HEK293 (cell line): ENCODE data around the gene IL12RB1.

Experiments used
- CTCF ChIA-PET: fragments of 350-600 bp; formaldehyde crosslinking; extraction: SDS; loops from one replicate; lab custom pipeline; 2021; ENCODE audit warnings: antibody characterized with exemption; lab: Yijun Ruan, JAX
- POLR2A ChIA-PET: fragments of 300-600 bp; formaldehyde crosslinking; extraction: SDS; loops from one replicate; lab custom pipeline; 2020; ENCODE audit warnings: antibody characterized with exemption, inconsistent platforms; lab: Yijun Ruan, JAX
- H3K27ac ChIP-seq: fragments of 200-500 bp; sonication (Bioruptor generic); 2 replicates; pipeline ENCODE4 v1.5.1; 2014; ENCODE audit warnings: low read depth, low read length, control low read depth, inconsistent platforms; ENCODE audit errors: extremely low read depth
- H3K36me3 ChIP-seq, 2 experiments: fragments of 200-500 bp in 1 of 2; sonication (Bioruptor generic) in 1 of 2; 1 replicate in 1 of 2; 2 replicates in 1 of 2; pipeline ENCODE4 v1.5.1; 2014 to 2017; ENCODE audit warnings: inconsistent platforms in 2 of 2, low read length in 2 of 2; ENCODE audit not compliant: control insufficient read depth in 2 of 2, insufficient read depth in 1 of 2
- H3K4me1 ChIP-seq: fragments of 200-500 bp; sonication (Bioruptor generic); 2 replicates; pipeline ENCODE4 v1.5.1; 2014; ENCODE audit warnings: mild to moderate bottlenecking, low read length, inconsistent platforms; ENCODE audit not compliant: control insufficient read depth, insufficient read depth
- H3K4me3 ChIP-seq: 2 replicates; pipeline ENCODE4 v1.5.1; 2011; ENCODE audit warnings: low read depth, mild to moderate bottlenecking, control low read depth, low read length, moderate library complexity
- H3K9me3 ChIP-seq: fragments of 200-500 bp; sonication (Bioruptor generic); 2 replicates; pipeline ENCODE4 v1.5.1; 2014; ENCODE audit warnings: low read depth, low read length, inconsistent platforms; ENCODE audit not compliant: control insufficient read depth, insufficient read depth
- PRDM4 ChIP-seq: fragments of 450-650 bp; formaldehyde crosslinking; IDR thresholded peaks from 2 replicates; pipeline ENCODE4 v1.5.1; 2017; ENCODE audit warnings: missing biosample characterization, missing genetic modification characterization
- REST ChIP-seq: fragments of 450-650 bp; formaldehyde crosslinking; IDR thresholded peaks from 2 replicates; pipeline ENCODE4 v1.5.1; 2016; ENCODE audit warnings: missing biosample characterization, missing genetic modification characterization
- SCRT2 ChIP-seq: fragments of 450-650 bp; formaldehyde crosslinking; IDR thresholded peaks from 2 replicates; pipeline ENCODE4 v1.5.1; 2016; ENCODE audit warnings: missing biosample characterization, missing genetic modification characterization
- SP3 ChIP-seq: fragments of 450-650 bp; formaldehyde crosslinking; IDR thresholded peaks from 2 replicates; pipeline ENCODE4 v1.5.1; 2016; ENCODE audit warnings: missing biosample characterization, missing genetic modification characterization
- ZFP69B ChIP-seq: fragments of 450-650 bp; formaldehyde crosslinking; IDR thresholded peaks from 2 replicates; pipeline ENCODE4 v1.5.1; 2016; ENCODE audit warnings: missing biosample characterization, missing genetic modification characterization
- ZNF16 ChIP-seq: fragments of 450-650 bp; formaldehyde crosslinking; IDR thresholded peaks from 2 replicates; pipeline ENCODE4 v1.5.1; 2016; ENCODE audit warnings: low read depth, missing biosample characterization, missing genetic modification characterization
- ZNF18 ChIP-seq: fragments of 450-650 bp; formaldehyde crosslinking; IDR thresholded peaks from 2 replicates; pipeline ENCODE4 v1.5.1; 2016; ENCODE audit warnings: missing biosample characterization, missing genetic modification characterization
- ZNF221 ChIP-seq: fragments of 450-650 bp; formaldehyde crosslinking; IDR thresholded peaks from 2 replicates; pipeline ENCODE4 v1.5.1; 2017; ENCODE audit warnings: missing biosample characterization, missing genetic modification characterization, borderline replicate concordance
- ZNF223 ChIP-seq: fragments of 450-650 bp; formaldehyde crosslinking; IDR thresholded peaks from 2 replicates; pipeline ENCODE4 v1.5.1; 2016; ENCODE audit warnings: missing biosample characterization, missing genetic modification characterization
- ZNF350 ChIP-seq: fragments of 450-650 bp; formaldehyde crosslinking; IDR thresholded peaks from 2 replicates; pipeline ENCODE4 v1.5.0; 2017; ENCODE audit warnings: missing biosample characterization, mild to moderate bottlenecking, missing genetic modification characterization
- ZNF354C ChIP-seq: fragments of 450-650 bp; formaldehyde crosslinking; IDR thresholded peaks from 2 replicates; pipeline ENCODE4 v1.5.1; 2016; ENCODE audit warnings: missing biosample characterization, missing genetic modification characterization, low read depth, borderline replicate concordance
- ZNF555 ChIP-seq: fragments of 450-650 bp; formaldehyde crosslinking; conservative IDR thresholded peaks from 2 replicates; pipeline ENCODE4 v1.5.1; 2017; ENCODE audit warnings: missing biosample characterization, mild to moderate bottlenecking, missing genetic modification characterization, inconsistent platforms
- ZNF600 ChIP-seq: fragments of 450-650 bp; formaldehyde crosslinking; IDR thresholded peaks from 2 replicates; pipeline ENCODE4 v1.5.1; 2016; ENCODE audit warnings: missing biosample characterization, missing genetic modification characterization
- ZNF654 ChIP-seq: fragments of 450-650 bp; formaldehyde crosslinking; IDR thresholded peaks from 2 replicates; pipeline ENCODE4 v1.5.1; 2016; ENCODE audit warnings: low read depth, missing biosample characterization, missing genetic modification characterization
- TF ChIP-seq, protein P1 (sequence below): fragments of 450-650 bp; formaldehyde crosslinking; IDR thresholded peaks from 2 replicates; pipeline ENCODE4 v1.5.1; 2017; ENCODE audit warnings: missing biosample characterization, missing genetic modification characterization
- TF ChIP-seq, protein P2 (sequence below): fragments of 450-650 bp; formaldehyde crosslinking; IDR thresholded peaks from 2 replicates; pipeline ENCODE4 v1.5.1; 2016; ENCODE audit warnings: missing biosample characterization, missing genetic modification characterization
- TF ChIP-seq, protein P3 (sequence below): fragments of 450-650 bp; formaldehyde crosslinking; IDR thresholded peaks from 2 replicates; pipeline ENCODE4 v1.5.1; 2017; ENCODE audit warnings: missing biosample characterization, missing genetic modification characterization

The IL12RB1 gene

DNA sequence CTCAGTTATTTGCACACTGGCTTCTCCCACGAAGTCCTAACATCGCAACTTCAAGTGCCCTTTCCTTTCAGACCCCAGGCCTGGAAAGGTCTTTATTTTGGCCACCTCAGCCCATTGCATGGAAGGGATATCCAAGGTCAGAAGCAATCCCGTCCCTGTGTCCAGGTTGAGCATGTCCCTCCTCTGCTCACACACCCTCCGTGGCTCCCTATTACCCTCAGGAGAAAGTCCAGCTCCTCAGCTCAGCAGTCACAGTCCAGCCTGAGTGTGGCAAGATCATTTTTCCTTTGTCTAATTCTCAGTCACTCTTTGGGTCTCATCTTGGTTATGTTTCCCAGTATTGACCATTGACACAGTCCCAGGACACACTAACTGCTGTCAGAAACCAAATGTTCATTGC is 59.6 kb downstream of the IL12RB1 start:
- POLR2A ChIA-PET, result no interaction called here
- no peak overlapping the region for H3K27ac ChIP-seq
- CTCF ChIA-PET, result interaction anchor here (0.7 kb wide), 1 partner anchor 40 kb away, joined by 4 read pairs; no protein-coding TSS in a partner anchor
- H3K4me3 ChIP-seq, result no peak overlapping the region
- H3K4me1 ChIP-seq, result no peaks in the 10 kb centered on the region; the same call in 1 of the 2 replicates
- TF ChIP-seq ZNF654 (tag by site-specific recombination), result no peak
- TF ChIP-seq, protein P1, sequence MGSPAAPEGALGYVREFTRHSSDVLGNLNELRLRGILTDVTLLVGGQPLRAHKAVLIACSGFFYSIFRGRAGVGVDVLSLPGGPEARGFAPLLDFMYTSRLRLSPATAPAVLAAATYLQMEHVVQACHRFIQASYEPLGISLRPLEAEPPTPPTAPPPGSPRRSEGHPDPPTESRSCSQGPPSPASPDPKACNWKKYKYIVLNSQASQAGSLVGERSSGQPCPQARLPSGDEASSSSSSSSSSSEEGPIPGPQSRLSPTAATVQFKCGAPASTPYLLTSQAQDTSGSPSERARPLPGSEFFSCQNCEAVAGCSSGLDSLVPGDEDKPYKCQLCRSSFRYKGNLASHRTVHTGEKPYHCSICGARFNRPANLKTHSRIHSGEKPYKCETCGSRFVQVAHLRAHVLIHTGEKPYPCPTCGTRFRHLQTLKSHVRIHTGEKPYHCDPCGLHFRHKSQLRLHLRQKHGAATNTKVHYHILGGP (tag by site-specific recombination), result no peak
- TF ChIP-seq, protein P2, sequence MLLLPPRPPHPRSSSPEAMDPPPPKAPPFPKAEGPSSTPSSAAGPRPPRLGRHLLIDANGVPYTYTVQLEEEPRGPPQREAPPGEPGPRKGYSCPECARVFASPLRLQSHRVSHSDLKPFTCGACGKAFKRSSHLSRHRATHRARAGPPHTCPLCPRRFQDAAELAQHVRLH, result 0 out of 2 replicates have a peak, but pooled peaks have one; percentile 11
- TF ChIP-seq ZNF221, result no peak
- no peak for TF ChIP-seq ZNF223 (tag by site-specific recombination)
- TF ChIP-seq ZNF18 (tag by site-specific recombination), result no peak
- TF ChIP-seq ZNF16 (tag by site-specific recombination), result peak; percentile 97
- H3K36me3 ChIP-seq, result no peaks in the 10 kb centered on the region
- no peaks in the 10 kb centered on the region for H3K9me3 ChIP-seq

GRCh38 chr19:18023622-18024251 is 63.0 kb downstream of the IL12RB1 start:
- CTCF ChIA-PET, result interaction anchor here (0.5 to 0.6 kb wide), 3 partner anchors 17 to 428 kb away, joined by 3 to 4 read pairs (median 3); no protein-coding TSS in a partner anchor
- Histone ChIP-seq H3K4me1 (no peaks in the 10 kb centered on the region), H3K9me3 (no peaks in the 10 kb centered on the region), H3K27ac (no peak overlapping the region), H3K4me3 (no peak overlapping the region), H3K36me3 (no peaks in the 10 kb centered on the region)
- POLR2A ChIA-PET, result interaction anchor here (0.7 to 1.4 kb wide), 2 partner anchors 15 to 171 kb away, joined by 3 read pairs; partner anchors contain the start of gene ARRDC2
- peak; percentile 78; the same call in 1 of the 2 replicates for TF ChIP-seq REST (tag by site-specific recombination)
- no peak for TF ChIP-seq ZNF555 (tag by site-specific recombination)
- 0 out of 2 replicates have a peak, but pooled peaks have one; percentile 11 for TF ChIP-seq ZNF600
- TF ChIP-seq, all 188 proteins: peak for 2

- H3K27ac ChIP-seq, result no peak overlapping the region
- H3K4me3 ChIP-seq, result no peak overlapping the region
- ChIA-PET CTCF (interaction anchor here (0.5 to 0.6 kb wide), 2 partner anchors 12 to 136 kb away, joined by 3 read pairs; no protein-coding TSS in a partner anchor), POLR2A (no interaction called here)
- no peaks in the 10 kb centered on the region for H3K4me1 ChIP-seq
- no peaks in the 10 kb centered on the region for H3K9me3 ChIP-seq
- H3K36me3 ChIP-seq, result no peaks in the 10 kb centered on the region
- no peak for TF ChIP-seq ZNF354C (tag by site-specific recombination)
- no peak for TF ChIP-seq ZNF350
- no peak for TF ChIP-seq PRDM4
- TF ChIP-seq SP3 (tag by site-specific recombination), result no peak
- no peak for TF ChIP-seq ZFP69B
- TF ChIP-seq SCRT2, result peak; percentile 78
- TF ChIP-seq, protein P3, sequence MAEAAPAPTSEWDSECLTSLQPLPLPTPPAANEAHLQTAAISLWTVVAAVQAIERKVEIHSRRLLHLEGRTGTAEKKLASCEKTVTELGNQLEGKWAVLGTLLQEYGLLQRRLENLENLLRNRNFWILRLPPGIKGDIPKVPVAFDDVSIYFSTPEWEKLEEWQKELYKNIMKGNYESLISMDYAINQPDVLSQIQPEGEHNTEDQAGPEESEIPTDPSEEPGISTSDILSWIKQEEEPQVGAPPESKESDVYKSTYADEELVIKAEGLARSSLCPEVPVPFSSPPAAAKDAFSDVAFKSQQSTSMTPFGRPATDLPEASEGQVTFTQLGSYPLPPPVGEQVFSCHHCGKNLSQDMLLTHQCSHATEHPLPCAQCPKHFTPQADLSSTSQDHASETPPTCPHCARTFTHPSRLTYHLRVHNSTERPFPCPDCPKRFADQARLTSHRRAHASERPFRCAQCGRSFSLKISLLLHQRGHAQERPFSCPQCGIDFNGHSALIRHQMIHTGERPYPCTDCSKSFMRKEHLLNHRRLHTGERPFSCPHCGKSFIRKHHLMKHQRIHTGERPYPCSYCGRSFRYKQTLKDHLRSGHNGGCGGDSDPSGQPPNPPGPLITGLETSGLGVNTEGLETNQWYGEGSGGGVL (tag by site-specific recombination), result peak; percentile 39; the same call in 1 of the 2 replicates
These were observed 65.5 kb downstream of the IL12RB1 start for GRCh38 chr19:18021121-18021755.
